Kidney glomerular epithelial cell (primary cell): Measurements from ENCODE around the gene ASXL1.
"Not testable (repeated sequence)": the region's sequence is repeated elsewhere in the genome, so short reads cannot be mapped to it uniquely, and the experiment has no call there.

Experiments used
- DNase-seq: peaks from one replicate; lab custom pipeline; 2025; lab: John Stamatoyannopoulos, UW

ASXL1 gene

GRCh38 chr20:32362901-32363364, 4.8 kb downstream of the ASXL1 start:
- no peak for DNase-seq

- DNase-seq = no peak
Observed at GRCh38 chr20:32363492-32363891, 5.4 kb downstream of the ASXL1 start.

- no peak for DNase-seq
Observed at GRCh38 chr20:32364554-32365208, 6.5 kb downstream of the ASXL1 start.

- no peak for DNase-seq
Observed at GRCh38 chr20:32365564-32365963, 7.4 kb downstream of the ASXL1 start.

GRCh38 chr20:32366380-32366779, 8.2 kb downstream of the ASXL1 start:
- no peak for DNase-seq

GRCh38 chr20:32368323-32368722, 10.2 kb downstream of the ASXL1 start:
- no peak for DNase-seq

GRCh38 chr20:32368925-32369324, 10.8 kb downstream of the ASXL1 start:
- DNase-seq = peak; percentile 64

GRCh38 chr20:32370897-32371296, 12.8 kb downstream of the ASXL1 start:
- no peak for DNase-seq

- no peak for DNase-seq
Observed at GRCh38 chr20:32378461-32378860, 20.3 kb downstream of the ASXL1 start.

GRCh38 chr20:32380037-32380436, 21.9 kb downstream of the ASXL1 start:
- not testable (repeated sequence) for DNase-seq

- no peak for DNase-seq
Observed at GRCh38 chr20:32380745-32381144, 22.6 kb downstream of the ASXL1 start.

- no peak for DNase-seq
Observed at GRCh38 chr20:32382102-32382950, 24.2 kb downstream of the ASXL1 start.

GRCh38 chr20:32383441-32383840, 25.3 kb downstream of the ASXL1 start:
- DNase-seq = not testable (repeated sequence)

- DNase-seq = no peak
Observed at GRCh38 chr20:32385541-32385940, 27.4 kb downstream of the ASXL1 start.

GRCh38 chr20:32386091-32386490, 28.0 kb downstream of the ASXL1 start:
- no peak for DNase-seq

- DNase-seq = no peak
Observed at GRCh38 chr20:32387252-32387651, 29.1 kb downstream of the ASXL1 start.

GRCh38 chr20:32391003-32391402, 32.9 kb downstream of the ASXL1 start:
- no peak for DNase-seq

- DNase-seq = no peak
Observed at GRCh38 chr20:32395066-32395465, 36.9 kb downstream of the ASXL1 start.

- no peak for DNase-seq
Observed at GRCh38 chr20:32396646-32397160, 38.6 kb downstream of the ASXL1 start.

- DNase-seq = no peak
Observed at GRCh38 chr20:32397567-32398084, 39.5 kb downstream of the ASXL1 start.

- no peak for DNase-seq
Observed at GRCh38 chr20:32400476-32400875, 42.3 kb downstream of the ASXL1 start.

GRCh38 chr20:32404017-32404416, 45.9 kb downstream of the ASXL1 start:
- DNase-seq = no peak

- DNase-seq = no peak
Observed at GRCh38 chr20:32406701-32407100, 48.6 kb downstream of the ASXL1 start.
